Spleen (tissue), 7 donors: ENCODE measurements around the gene NAA11.

Experiments
- POLR2A ChIP-seq, 3 donors: fragments of 450-650 bp; IDR thresholded peaks; one replicate each; pipeline ENCODE4 v1.5.1; 2017; ENCODE audit warnings: antibody characterized with exemption in 3 of 3, mild to moderate bottlenecking in 1 of 3
- POLR2AphosphoS5 ChIP-seq, 3 donors: sonication (generic); formaldehyde crosslinking; IDR thresholded peaks; one replicate each; pipeline ENCODE4 v1.5.1; 2017; ENCODE audit warnings: antibody characterized with exemption in 3 of 3
- TF ChIP-seq, protein P1 (sequence below), 11 experiments: fragments of 200-600 bp in 7 of 11; fragments of 450-650 bp in 4 of 11; sonication (generic) in 4 of 11; IDR thresholded peaks in 8 of 11; conservative IDR thresholded peaks in 3 of 11; 1 replicate in 7 of 11; 2 replicates in 4 of 11; pipeline versions ENCODE4 v1.4.0 to v1.8.0; 2016 to 2021; ENCODE audit warnings: antibody characterized with exemption in 11 of 11, inconsistent platforms in 4 of 11, mild to moderate bottlenecking in 1 of 11
- donor health status: DM: no; HTN: no; CAD: no; lungs with moderate emphysema.
- donor health status: DM: no; HTN: no; CAD: no.
- donor health status: DM: no; HTN: no; CAD: no.

DNA sequence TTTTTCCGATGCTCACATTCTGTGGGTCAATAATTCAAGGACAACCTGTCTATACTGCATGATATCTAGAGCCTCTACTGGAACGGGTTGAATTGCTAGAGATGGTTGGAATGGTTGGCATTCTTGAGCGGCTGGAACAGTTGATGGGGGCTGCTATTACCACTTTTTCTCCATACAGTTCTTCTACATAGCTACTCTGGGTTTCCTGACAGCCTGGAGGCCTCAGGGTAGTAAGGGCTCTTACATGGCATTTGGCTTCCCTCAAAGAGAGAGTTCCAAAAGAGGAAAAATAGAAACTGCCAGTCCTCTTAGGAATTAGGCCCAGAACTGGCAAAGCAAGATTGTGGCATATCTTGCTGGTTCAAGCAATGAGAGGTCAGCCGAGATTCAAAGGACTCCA is 53.1 kb downstream of the NAA11 start:
- TF ChIP-seq, protein P1, sequence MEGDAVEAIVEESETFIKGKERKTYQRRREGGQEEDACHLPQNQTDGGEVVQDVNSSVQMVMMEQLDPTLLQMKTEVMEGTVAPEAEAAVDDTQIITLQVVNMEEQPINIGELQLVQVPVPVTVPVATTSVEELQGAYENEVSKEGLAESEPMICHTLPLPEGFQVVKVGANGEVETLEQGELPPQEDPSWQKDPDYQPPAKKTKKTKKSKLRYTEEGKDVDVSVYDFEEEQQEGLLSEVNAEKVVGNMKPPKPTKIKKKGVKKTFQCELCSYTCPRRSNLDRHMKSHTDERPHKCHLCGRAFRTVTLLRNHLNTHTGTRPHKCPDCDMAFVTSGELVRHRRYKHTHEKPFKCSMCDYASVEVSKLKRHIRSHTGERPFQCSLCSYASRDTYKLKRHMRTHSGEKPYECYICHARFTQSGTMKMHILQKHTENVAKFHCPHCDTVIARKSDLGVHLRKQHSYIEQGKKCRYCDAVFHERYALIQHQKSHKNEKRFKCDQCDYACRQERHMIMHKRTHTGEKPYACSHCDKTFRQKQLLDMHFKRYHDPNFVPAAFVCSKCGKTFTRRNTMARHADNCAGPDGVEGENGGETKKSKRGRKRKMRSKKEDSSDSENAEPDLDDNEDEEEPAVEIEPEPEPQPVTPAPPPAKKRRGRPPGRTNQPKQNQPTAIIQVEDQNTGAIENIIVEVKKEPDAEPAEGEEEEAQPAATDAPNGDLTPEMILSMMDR (IDR thresholded peaks at IDR 0.05 in 8 of 11, conservative IDR thresholded peaks at IDR 0.05 in 3 of 11), result no peak
- TF ChIP-seq POLR2A (IDR thresholded peaks at IDR 0.05), result no peak
- no peak for TF ChIP-seq POLR2AphosphoS5 (IDR thresholded peaks at IDR 0.05)
